Measurements from ENCODE around the gene OTX1. TPM values are rescaled to one million over a fixed set of nuclear protein-coding genes. Genes with fewer than 3 reads are reported as not detected.
A peak's percentile ranks its signal among the peaks of the same experiment; 100 is the strongest.

The OTX1 gene
- total RNA-seq, 1 donor from 2014 or later: 31.9 TPM

DNA sequence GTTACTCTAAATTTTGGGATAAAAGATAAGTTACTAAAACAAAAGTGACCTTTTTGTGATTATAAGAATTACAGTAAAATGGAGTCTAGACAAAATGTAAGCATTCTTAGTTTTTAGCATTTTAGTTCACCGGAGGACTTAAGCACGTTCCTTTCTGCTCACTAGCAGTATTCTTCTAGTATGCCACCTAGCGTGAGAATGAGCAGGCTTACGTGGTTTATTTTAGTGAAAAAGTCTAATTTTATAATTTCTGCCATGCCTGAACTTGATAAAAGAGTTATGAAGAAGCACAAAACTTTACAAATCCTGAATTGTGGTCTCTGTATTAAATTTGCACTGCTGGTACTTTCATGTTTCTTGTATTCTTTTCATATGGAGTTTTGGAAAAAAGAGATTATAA, 12.6 kb upstream of the OTX1 start:
- Mint-ChIP-seq H3K27ac (no peak overlapping the region), H3K4me1 (ENCODE audit: unreplicated experiment) (peaks cover 3% of the 10 kb centered on the region), H3K4me3 (no peak overlapping the region), H3K27me3 (no peaks in the 10 kb centered on the region), H3K36me3 (no peaks in the 10 kb centered on the region), H3K9me3 (no peaks in the 10 kb centered on the region)
- DNase-seq (ENCODE audit: extremely low spot score, unreplicated experiment): no peak
- TF ChIP-seq CTCF (conservative IDR thresholded peaks at IDR 0.05): no peak

- TF ChIP-seq CTCF (conservative IDR thresholded peaks at IDR 0.05): no peak
- H3K27me3 Mint-ChIP-seq: peaks cover 23% of the 10 kb centered on the region
- H3K4me3 Mint-ChIP-seq: no peak overlapping the region
- no peak overlapping the region for H3K27ac Mint-ChIP-seq
- peaks cover 18% of the 10 kb centered on the region for H3K4me1 Mint-ChIP-seq (ENCODE audit: unreplicated experiment)
- DNase-seq (ENCODE audit: extremely low spot score, unreplicated experiment): no peak
- no peaks in the 10 kb centered on the region for H3K9me3 Mint-ChIP-seq
- H3K36me3 Mint-ChIP-seq: peaks cover 11% of the 10 kb centered on the region
These were observed 10.0 kb upstream of the OTX1 start for GRCh38 chr2:63040586-63040985.

- H3K9me3 Mint-ChIP-seq: no peaks in the 10 kb centered on the region
- no peak overlapping the region for H3K27ac Mint-ChIP-seq
- H3K4me3 Mint-ChIP-seq: no peak overlapping the region
- peaks cover 20% of the 10 kb centered on the region for H3K4me1 Mint-ChIP-seq (ENCODE audit: unreplicated experiment)
- H3K36me3 Mint-ChIP-seq: peaks cover 16% of the 10 kb centered on the region
- no peak for TF ChIP-seq CTCF (conservative IDR thresholded peaks at IDR 0.05)
- peaks cover 33% of the 10 kb centered on the region for H3K27me3 Mint-ChIP-seq
- DNase-seq (ENCODE audit: extremely low spot score, unreplicated experiment): no peak
These were observed 9.0 kb upstream of the OTX1 start for GRCh38 chr2:63041592-63041991.

DNA sequence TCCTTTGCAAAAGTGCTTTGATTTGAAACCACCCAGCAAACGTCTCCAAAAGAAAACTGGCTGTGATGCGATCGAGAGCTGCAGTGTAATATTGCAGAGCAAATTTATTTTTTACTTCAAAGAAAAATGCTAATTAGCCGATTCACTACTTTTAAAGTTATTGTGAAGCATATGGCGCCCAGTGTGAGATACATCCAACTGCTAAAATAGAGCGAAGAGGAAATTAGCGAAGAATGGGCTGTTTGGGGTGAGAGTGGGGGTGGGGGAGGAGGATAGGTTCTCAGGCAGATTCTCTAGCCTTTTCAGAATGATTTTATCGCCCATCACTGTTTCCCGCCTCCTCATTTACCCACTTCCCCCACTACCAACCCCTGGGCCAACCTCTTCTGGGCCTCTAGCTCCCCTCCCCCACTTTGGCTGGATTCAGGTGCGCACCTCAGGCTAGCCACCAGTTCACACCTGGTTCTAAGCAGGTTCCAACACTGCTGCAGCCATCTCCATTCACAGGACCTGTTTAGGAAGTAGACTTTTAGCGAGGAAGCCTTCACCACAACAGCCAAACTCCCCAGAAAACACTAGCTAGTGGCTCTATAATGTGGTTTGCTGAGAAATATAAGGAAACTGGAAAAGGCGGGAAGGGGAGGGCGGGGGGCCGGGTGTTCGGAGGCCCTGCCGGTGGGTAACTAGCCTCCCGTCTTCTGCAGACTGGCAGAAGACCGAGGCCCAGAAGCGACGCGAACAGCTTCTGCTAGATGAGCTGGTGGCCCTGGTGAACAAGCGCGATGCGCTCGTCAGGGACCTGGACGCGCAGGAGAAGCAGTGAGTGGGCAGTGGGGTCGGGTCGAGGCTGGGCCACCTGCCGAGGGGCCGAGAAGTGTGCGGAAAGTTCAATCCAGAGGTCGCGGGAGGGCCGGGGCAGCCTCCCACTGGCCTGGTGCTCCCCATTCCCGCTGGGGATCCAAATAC, 6.0 kb upstream of the OTX1 start:
- no peak for DNase-seq (ENCODE audit: extremely low spot score, unreplicated experiment)
- Mint-ChIP-seq H3K4me1 (ENCODE audit: unreplicated experiment) (peaks cover 29% of the 10 kb centered on the region), H3K9me3 (no peaks in the 10 kb centered on the region), H3K27me3 (peaks cover 60% of the 10 kb centered on the region), H3K27ac (peak overlapping the region; percentile 84), H3K36me3 (peaks cover 16% of the 10 kb centered on the region), H3K4me3 (peak overlapping the region; percentile 84)
- no peak for TF ChIP-seq CTCF (conservative IDR thresholded peaks at IDR 0.05)

DNA sequence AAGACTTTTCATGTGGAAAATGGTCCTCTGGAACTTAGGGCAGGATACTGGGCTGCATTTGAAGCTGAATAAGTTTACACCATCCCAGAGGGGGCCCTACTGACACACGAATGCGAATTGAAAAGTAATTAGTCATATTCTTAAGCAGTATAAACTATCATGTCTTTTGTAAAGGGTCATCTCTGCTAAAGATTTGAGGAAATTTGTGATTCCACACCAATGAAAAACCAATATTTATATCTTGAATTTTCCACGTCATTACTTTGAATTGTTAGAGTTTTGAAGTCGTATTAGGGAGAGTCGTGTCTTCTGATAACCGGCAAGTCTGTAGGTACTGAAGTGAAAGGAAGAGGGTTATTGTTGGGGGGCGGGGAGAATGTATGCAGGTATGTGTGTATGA, 4.1 kb upstream of the OTX1 start:
- Mint-ChIP-seq H3K27me3 (peaks cover 73% of the 10 kb centered on the region), H3K9me3 (no peaks in the 10 kb centered on the region), H3K4me3 (peak overlapping the region; percentile 77), H3K36me3 (peaks cover 16% of the 10 kb centered on the region), H3K27ac (peak overlapping the region; percentile 95), H3K4me1 (ENCODE audit: unreplicated experiment) (peaks cover 32% of the 10 kb centered on the region)
- no peak for TF ChIP-seq CTCF (conservative IDR thresholded peaks at IDR 0.05)
- no peak for DNase-seq (ENCODE audit: extremely low spot score, unreplicated experiment)

Measured in type B pancreatic cell (in vitro differentiated cells).